Measurements from ENCODE around the gene SPARCL1.

The SPARCL1 gene

DNA sequence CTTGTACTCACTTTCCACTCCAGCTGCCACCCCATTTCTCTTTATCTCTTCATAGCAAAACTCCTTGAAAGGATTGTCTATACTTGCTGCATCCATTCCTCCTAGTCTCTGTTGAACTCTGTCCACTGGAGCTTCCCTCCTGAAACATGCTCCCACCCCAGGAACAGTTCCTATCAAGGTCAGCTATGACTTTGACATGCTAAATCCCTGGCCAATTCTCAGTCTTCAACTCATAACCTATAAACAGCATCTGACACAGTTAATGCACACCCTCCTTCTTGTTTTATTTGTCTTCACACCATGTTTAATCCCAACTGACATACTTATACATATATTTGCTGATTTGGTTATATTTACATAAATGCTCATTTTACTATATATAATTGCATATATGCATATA lies 47.8 kb downstream of the SPARCL1 start:
- TF ChIP-seq, protein P1, sequence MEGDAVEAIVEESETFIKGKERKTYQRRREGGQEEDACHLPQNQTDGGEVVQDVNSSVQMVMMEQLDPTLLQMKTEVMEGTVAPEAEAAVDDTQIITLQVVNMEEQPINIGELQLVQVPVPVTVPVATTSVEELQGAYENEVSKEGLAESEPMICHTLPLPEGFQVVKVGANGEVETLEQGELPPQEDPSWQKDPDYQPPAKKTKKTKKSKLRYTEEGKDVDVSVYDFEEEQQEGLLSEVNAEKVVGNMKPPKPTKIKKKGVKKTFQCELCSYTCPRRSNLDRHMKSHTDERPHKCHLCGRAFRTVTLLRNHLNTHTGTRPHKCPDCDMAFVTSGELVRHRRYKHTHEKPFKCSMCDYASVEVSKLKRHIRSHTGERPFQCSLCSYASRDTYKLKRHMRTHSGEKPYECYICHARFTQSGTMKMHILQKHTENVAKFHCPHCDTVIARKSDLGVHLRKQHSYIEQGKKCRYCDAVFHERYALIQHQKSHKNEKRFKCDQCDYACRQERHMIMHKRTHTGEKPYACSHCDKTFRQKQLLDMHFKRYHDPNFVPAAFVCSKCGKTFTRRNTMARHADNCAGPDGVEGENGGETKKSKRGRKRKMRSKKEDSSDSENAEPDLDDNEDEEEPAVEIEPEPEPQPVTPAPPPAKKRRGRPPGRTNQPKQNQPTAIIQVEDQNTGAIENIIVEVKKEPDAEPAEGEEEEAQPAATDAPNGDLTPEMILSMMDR (conservative IDR thresholded peaks at IDR 0.05; ENCODE audit: low read depth, low read length): no peak
- no peak for DNase-seq (ENCODE audit: low read depth)

DNA sequence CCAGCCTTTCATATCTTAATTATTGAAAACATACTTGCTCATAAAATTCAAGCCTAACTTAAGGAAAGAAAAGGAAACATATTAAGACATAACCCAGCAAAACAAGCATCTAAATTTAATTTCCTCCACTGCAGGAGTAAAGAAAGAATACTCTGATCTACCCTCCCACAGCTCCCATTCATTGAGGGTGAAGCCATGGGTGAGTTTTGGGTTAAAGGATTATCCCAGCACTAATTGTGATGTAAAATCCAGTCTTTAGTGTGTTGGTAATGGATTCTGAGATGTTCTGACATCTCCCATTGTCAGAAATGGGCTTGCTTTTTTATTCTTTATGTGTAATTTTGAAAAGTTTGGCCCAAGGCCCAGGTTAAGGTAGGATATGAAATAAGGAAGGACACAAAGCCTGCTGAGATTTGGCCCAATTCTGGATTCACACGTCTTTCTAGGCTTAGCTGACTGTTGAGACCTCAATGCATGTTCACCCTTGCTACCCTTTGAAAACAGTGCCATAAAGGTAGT lies 50.4 kb downstream of the SPARCL1 start:
- no peak overlapping the region for H3K4me3 ChIP-seq (ENCODE audit: low read length)
- no peak for DNase-seq (ENCODE audit: low read depth)
- TF ChIP-seq, protein P1 (conservative IDR thresholded peaks at IDR 0.05; ENCODE audit: low read depth, low read length): no peak

More for the DNA sequence above, 47.8 kb downstream of the SPARCL1 start:
- no peak overlapping the region for H3K4me3 ChIP-seq (ENCODE audit: low read length)

DNA sequence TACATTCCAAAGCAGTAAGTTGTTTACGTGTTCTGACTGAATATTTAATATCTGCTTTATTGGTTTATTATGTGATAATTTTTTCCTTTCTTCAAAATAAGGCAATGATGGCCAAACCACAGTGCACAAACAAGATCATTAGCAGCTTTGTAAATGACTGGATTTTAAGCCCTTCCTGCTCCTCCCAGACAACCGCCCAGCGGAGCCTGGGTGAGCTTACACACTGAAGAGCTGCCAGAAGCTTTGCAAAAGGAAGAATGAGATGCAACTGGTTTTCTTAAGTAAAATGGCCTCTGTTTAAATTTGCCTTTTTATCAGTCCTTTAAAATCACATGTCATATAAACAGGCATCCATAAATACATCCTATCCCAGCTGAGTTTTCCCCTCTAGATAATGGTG lies 52.2 kb downstream of the SPARCL1 start:
- H3K4me3 ChIP-seq (ENCODE audit: low read length): no peak overlapping the region
- peak; percentile 17 for DNase-seq (ENCODE audit: low read depth)
- TF ChIP-seq, protein P1 (conservative IDR thresholded peaks at IDR 0.05; ENCODE audit: low read depth, low read length): no peak

DNA sequence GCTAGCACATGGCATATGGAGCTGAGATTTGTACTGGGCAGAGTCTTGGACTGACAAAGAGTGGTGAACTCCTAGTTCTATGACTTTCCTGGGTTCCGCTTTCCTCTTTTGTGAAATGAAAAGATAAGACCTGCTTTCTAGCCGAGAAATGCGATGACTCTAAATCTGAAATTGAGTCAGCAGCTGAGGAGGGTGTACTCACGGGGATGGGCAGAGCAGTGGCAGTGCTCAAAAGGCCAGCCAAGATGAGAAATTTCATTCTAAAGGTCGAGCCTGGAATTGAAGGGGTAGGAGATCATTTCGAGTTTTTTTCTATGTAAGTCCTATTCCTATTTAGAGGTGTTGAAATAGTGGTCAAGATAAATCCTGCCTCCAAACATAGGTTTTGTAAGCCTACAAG lies 59.8 kb downstream of the SPARCL1 start:
- DNase-seq (ENCODE audit: low read depth): no peak
- TF ChIP-seq, protein P1 (conservative IDR thresholded peaks at IDR 0.05; ENCODE audit: low read depth, low read length): no peak

DNA sequence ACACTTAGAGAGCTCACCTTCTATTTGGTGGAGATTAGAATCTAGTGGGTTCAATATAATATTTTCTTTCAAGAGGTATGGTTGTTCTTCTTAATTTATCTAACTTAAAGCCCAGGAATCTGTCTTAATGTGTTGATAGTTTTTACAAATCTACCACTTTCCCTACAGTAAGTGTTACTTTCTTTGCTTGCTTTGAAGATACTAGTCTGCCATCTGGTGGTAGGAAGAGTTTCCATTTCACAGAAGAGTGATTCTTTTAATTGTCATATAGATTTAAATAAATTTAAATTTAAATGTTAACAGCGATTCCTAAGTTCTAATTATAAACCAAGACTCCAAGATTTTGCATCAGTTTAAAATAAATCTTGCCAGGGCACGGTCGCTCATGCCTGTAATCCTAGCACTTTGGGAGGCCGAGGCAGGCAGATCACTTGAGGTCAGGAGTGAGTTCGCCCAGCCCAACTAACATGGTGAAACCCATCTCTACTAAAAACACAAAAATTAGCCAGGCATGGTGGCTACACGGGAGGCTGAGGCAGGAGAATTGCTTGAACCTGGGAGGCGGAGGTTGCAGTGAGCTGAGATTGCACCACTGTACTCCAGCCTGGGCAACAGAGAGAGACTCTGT lies 63.3 kb downstream of the SPARCL1 start:
- DNase-seq (ENCODE audit: low read depth): peak; percentile 31
- TF ChIP-seq, protein P1 (conservative IDR thresholded peaks at IDR 0.05; ENCODE audit: low read depth, low read length): peak; percentile 60
- H3K4me3 ChIP-seq (ENCODE audit: low read length): no peak overlapping the region

More for the DNA sequence above, 59.8 kb downstream of the SPARCL1 start:
- H3K4me3 ChIP-seq (ENCODE audit: low read length): no peak overlapping the region

DNA sequence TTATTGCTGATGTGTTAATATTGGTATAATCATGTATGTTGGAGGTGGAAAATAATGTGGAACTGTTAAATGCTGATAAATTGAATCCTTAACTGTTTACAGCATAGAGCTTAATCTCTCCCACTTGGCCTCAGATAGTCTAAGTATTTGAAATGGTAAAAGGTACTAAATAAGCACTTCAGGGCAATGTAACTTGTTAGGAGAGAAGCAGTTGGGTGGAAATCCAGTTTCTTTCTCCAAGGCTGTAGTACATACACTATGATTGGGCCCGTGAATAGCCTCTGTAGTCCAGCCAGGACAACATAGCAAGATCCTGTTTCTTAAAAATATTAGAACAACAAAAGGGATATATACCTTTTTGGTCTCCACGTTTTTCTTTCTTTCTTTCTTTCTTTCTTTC lies 67.1 kb downstream of the SPARCL1 start:
- TF ChIP-seq, protein P1 (conservative IDR thresholded peaks at IDR 0.05; ENCODE audit: low read depth, low read length): no peak
- no peak overlapping the region for H3K4me3 ChIP-seq (ENCODE audit: low read length)
- no peak for DNase-seq (ENCODE audit: low read depth)

DNA sequence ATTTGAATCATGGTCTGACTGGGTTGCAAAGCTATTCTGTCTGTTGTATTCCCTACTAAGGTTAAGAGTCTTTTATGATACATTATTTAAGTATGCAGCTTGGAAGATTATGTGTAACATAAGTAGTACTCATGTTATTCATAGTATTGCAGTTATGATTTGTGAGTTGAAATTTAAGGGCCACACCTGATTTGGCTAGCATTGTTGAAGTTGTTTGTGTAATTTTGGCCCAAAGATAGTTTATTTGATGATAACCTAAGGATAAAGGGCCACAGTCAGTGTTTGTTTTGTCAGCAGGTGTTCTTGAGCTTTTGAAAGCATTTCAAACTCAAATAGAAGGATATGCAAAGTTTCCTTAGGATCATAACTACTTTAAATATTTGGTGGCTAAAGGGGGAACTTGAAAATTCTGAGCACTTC lies 67.9 kb downstream of the SPARCL1 start:
- TF ChIP-seq, protein P1 (conservative IDR thresholded peaks at IDR 0.05; ENCODE audit: low read depth, low read length): no peak
- DNase-seq (ENCODE audit: low read depth): no peak
- H3K4me3 ChIP-seq (ENCODE audit: low read length): no peak overlapping the region

Data from retinal pigment epithelial cell (primary cell).